Mucosa of descending colon (tissue), 3 donors: ENCODE measurements around the gene WNK1. TPM values are rescaled to one million over a fixed set of nuclear protein-coding genes. Genes with fewer than 3 reads are reported as not detected.
A peak's percentile ranks its signal among the peaks of the same experiment; 100 is the strongest.

Experiments used
- ATAC-seq: fragments of 200-7000 bp; cut with Tn5 transposase; one replicate; pipeline ENCODE4 v1.9.1; 2020; ENCODE audit warnings: mild to moderate bottlenecking, moderate library complexity
- DNase-seq, 3 donors: peaks; one replicate each; pipeline ENCODE4 v3.0.0-alpha.2; 2020
- H3K36me3 ChIP-seq: fragments of 200-600 bp; one replicate; pipeline ENCODE4 v1.8.0; 2021; ENCODE audit warnings: low read depth, mild to moderate bottlenecking
- H3K4me1 ChIP-seq: fragments of 200-600 bp; one replicate; pipeline ENCODE4 v1.8.0; 2021; ENCODE audit warnings: low read depth, mild to moderate bottlenecking
- H3K4me3 ChIP-seq: fragments of 200-600 bp; one replicate; pipeline ENCODE4 v1.8.0; 2021; ENCODE audit warnings: mild to moderate bottlenecking
- H3K9me3 ChIP-seq: fragments of 200-600 bp; one replicate; pipeline ENCODE4 v1.8.0; 2021; ENCODE audit warnings: mild to moderate bottlenecking
- intact Hi-C, 2 donors: fragments of 100-400 bp; cut with DNase I in 1 of 2; cut with micrococcal nuclease in 1 of 2; formaldehyde crosslinking; loops; one replicate each; pipeline versions ENCODE4 v1.11.0 to v1.11.1; 2022; cut with DNase I, micrococcal nuclease
- total RNA-seq, 3 donors: library from RNA; stranded (reverse); fragmentation: NEBNext Ultra II Directional in 2 of 3; extraction: Animal tissue kit (Norgen Biotek cat#: 25700) in 2 of 3; gene quantifications; one replicate each; pipeline versions ENCODE4 v1.2.1 to v1.2.4, GENCODE V29; 2021 to 2023
- TF ChIP-seq, protein P1 (sequence below): fragments of 200-600 bp; IDR thresholded peaks from one replicate; pipeline ENCODE4 v1.8.0; 2022; ENCODE audit warnings: antibody characterized with exemption, mild to moderate bottlenecking
- donor health status: DM: no; HTN: no; CAD: no; lungs with moderate emphysema.
- donor health status: DM: no; HTN: no; CAD: no.
- donor health status: DM: no; HTN: yes; CAD: no.

Gene WNK1
- total RNA-seq, 3 donors from 2014 or later: 84.0 to 155 (median 85.5) TPM

DNA sequence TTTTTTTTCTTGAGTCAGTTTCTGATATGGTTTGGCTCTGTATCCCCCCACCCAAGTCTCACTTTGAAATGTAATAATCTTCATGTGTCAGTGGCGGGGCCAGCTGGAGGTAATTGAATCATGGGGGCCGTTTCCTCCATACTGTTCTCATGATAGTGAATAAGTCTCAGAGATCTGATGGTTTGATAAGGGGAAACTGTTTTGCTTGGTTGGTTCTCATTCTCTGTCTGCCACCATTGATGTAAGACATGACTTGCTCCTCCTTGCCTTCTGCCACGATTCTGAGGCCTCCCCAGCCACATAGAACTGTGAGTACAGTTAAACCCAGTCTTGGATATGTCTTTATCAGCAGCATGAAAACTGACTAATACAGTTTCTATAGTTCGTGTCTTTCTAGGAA lies 42.9 kb downstream of the WNK1 start:
- TF ChIP-seq, protein P1, sequence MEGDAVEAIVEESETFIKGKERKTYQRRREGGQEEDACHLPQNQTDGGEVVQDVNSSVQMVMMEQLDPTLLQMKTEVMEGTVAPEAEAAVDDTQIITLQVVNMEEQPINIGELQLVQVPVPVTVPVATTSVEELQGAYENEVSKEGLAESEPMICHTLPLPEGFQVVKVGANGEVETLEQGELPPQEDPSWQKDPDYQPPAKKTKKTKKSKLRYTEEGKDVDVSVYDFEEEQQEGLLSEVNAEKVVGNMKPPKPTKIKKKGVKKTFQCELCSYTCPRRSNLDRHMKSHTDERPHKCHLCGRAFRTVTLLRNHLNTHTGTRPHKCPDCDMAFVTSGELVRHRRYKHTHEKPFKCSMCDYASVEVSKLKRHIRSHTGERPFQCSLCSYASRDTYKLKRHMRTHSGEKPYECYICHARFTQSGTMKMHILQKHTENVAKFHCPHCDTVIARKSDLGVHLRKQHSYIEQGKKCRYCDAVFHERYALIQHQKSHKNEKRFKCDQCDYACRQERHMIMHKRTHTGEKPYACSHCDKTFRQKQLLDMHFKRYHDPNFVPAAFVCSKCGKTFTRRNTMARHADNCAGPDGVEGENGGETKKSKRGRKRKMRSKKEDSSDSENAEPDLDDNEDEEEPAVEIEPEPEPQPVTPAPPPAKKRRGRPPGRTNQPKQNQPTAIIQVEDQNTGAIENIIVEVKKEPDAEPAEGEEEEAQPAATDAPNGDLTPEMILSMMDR: no peak
- no peak for DNase-seq
- no peak for ATAC-seq
- Histone ChIP-seq H3K9me3 (no peaks in the 10 kb centered on the region), H3K4me1 (peaks cover 6% of the 10 kb centered on the region), H3K4me3 (no peak overlapping the region), H3K36me3 (no peaks in the 10 kb centered on the region)
- intact Hi-C loops: no loop called here

DNA sequence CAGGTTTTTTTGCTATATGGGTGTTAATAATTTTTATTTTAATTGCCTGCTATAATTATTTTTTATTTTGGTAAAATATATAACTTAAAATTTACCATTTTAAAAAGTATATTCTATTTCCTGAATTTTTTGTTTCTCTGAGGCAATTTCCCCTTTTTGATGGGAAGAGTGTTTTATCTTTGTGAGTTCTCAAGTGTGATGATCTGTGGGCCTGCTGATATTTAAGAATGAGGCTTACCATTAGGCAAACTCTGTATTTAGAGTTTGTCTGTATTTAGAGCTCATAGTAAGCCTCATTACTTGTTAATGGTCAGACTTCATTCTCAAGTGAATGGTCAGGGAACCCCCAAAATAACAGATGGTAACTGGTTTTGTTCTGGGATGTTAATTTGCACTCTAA lies 48.0 kb downstream of the WNK1 start:
- intact Hi-C loops: loop anchor here in 1 of 2 donors (10.0 kb wide), 1 partner anchor 46 kb away; the partner anchor contains the start of gene WNK1
- TF ChIP-seq, protein P1: no peak
- DNase-seq (no peak), ATAC-seq (no peak)
- Histone ChIP-seq H3K4me3 (no peak overlapping the region), H3K4me1 (peaks cover 29% of the 10 kb centered on the region), H3K9me3 (no peaks in the 10 kb centered on the region), H3K36me3 (no peaks in the 10 kb centered on the region)

DNA sequence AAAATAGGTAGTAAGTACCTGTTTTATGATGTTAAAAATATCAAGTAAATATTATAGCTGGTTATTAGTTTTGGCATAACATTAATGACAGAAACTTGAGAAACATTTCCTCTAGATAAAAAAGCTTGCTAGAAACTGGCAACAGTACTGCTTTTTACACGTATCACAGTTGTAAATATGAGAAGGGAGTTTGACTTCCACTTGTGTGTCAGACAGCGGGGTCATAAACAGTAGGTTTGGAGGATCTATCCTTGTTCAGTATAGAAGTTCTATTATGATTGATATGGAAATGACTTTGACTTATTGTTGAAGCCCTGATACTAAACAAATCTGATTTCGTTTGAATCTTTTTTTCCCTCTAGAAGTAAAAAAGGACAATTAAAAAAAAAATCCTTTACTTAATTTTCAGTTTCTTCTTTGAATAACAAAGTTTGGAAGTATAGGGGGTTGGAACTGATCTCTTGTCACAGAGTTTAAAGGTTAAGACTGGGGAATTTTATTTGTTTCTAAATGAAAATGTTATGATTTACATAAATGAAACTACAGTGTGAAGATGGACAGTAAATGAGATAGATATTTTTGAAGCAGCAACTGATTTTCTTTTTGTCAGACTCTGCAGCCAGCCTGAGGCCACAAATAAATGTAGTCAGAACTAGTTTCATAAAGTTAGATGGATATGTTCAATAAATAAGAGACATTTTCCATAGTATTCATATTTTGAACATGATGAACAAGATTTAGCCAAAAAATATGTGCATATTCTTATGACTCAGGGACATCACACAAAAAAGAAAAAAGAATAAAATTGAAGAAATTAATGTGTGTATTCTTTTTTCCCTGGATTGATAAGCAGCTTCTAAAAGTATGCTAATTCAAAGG lies 50.1 kb downstream of the WNK1 start:
- ATAC-seq: peak; percentile 31
- DNase-seq: no peak
- Histone ChIP-seq H3K4me3 (no peak overlapping the region), H3K36me3 (no peaks in the 10 kb centered on the region), H3K4me1 (peaks cover 32% of the 10 kb centered on the region), H3K9me3 (no peaks in the 10 kb centered on the region)
- TF ChIP-seq, protein P1: no peak
- intact Hi-C loops: loop anchor here in 1 of 2 donors (10.0 kb wide), 1 partner anchor 48 kb away; the partner anchor contains the start of gene WNK1

DNA sequence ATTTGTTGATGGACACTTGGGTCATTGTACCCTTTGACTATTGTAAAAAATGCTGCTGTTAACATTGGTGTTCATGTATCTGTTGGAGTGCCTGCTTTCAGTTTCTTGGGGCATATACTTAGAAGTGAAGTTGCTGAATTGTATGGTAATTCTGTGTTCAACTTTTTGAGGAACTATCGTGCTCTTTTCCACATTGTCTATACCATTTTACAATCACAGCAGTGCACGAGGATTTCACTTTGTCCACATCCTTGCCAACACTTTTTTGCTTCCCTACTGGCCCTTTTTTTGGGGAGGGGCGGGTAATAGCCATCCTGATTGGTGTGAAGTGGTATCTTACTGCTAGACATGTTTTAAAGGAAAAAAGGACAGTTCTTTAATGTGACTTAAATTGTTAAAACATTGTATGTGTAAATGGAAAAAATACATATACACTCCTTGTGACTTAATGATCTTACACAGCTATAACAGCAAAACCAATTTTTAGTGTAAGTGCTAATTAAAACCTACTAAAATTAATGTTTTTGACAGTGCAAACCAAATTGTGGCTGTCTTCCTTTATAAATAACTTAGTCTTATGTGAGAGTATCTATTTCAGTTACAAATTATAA lies 52.7 kb downstream of the WNK1 start:
- ATAC-seq (no peak), DNase-seq (no peak)
- intact Hi-C loops: loop anchor here in 1 of 2 donors (10.0 kb wide), 1 partner anchor 50 kb away; the partner anchor contains the start of gene WNK1
- H3K4me3 ChIP-seq: no peak overlapping the region
- TF ChIP-seq, protein P1: no peak
- H3K9me3 ChIP-seq: no peaks in the 10 kb centered on the region
- peaks cover 30% of the 10 kb centered on the region for H3K4me1 ChIP-seq
- H3K36me3 ChIP-seq: no peaks in the 10 kb centered on the region

DNA sequence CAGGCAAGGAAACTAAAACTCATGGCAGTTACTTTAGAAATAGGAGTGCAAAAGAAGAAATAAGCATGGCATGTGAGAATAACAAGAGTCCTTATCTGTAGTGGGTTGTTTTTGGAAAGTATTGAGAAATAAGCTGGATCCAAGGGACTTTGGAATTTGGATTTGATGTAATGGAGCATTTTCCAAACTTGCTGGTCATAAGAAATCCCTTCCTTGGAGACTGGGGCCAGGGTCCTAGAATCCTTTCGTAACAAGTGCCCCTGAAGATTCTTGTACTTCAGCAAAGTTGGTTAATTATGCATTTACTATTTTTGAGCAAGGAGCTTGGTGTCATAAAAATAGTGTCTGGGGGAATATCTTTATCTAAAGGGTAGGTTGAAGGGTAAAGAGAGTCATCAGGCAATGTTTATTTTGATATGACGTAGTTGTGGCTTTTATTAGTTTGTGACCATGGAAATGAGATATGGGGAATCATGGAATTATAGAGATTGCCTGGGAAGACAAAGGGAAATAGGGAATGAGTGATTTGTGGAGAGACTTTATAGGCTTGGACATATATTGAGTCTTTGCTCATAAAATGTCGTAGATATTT lies 53.9 kb downstream of the WNK1 start:
- Histone ChIP-seq H3K9me3 (no peaks in the 10 kb centered on the region), H3K36me3 (no peaks in the 10 kb centered on the region), H3K4me3 (no peak overlapping the region), H3K4me1 (peaks cover 30% of the 10 kb centered on the region)
- DNase-seq (no peak), ATAC-seq (peak; percentile 62)
- TF ChIP-seq, protein P1: no peak
- intact Hi-C loops: loop anchor here in 1 of 2 donors (10.0 kb wide), 1 partner anchor 51 kb away; the partner anchor contains the start of gene WNK1
